Activated CD4-positive, alpha-beta memory T cell treated with anti-CD3 and anti-CD28 coated beads for 36 hours (primary cell): ENCODE measurements around the gene MED13L. TPM values are rescaled to one million over a fixed set of nuclear protein-coding genes. Genes with fewer than 3 reads are reported as not detected.
A peak's percentile ranks its signal among the peaks of the same experiment; 100 is the strongest.
"Not testable (repeated sequence)": the region's sequence is repeated elsewhere in the genome, so short reads cannot be mapped to it uniquely, and the experiment has no call there.

Source experiments
- CTCF ChIA-PET: fragments of 350-600 bp; sonication (Branson Sonifier 250); formaldehyde crosslinking; loops from one replicate; lab custom pipeline; 2021; ENCODE audit warnings: antibody characterized with exemption, inconsistent platforms; lab: Charles Lee
- POLR2A ChIA-PET: fragments of 350-600 bp; sonication (Branson Sonifier 250); formaldehyde crosslinking; loops from one replicate; lab custom pipeline; 2021; ENCODE audit warnings: antibody characterized with exemption; lab: Charles Lee
- DNase-seq: peaks from one replicate; pipeline ENCODE4 v3.0.0-alpha.2; 2020
- H3K27ac Mint-ChIP-seq: one replicate; pipeline ENCODE4 v1.8.0; 2021; ENCODE audit warnings: mixed read lengths
- H3K27me3 Mint-ChIP-seq: one replicate; pipeline ENCODE4 v1.8.0; 2021; ENCODE audit warnings: mixed read lengths
- H3K36me3 Mint-ChIP-seq: one replicate; pipeline ENCODE4 v1.8.0; 2021; ENCODE audit warnings: mixed read lengths
- H3K4me1 Mint-ChIP-seq: one replicate; pipeline ENCODE4 v1.8.0; 2021; ENCODE audit warnings: low read depth, mixed read lengths
- H3K4me3 Mint-ChIP-seq: one replicate; pipeline ENCODE4 v1.8.0; 2021; ENCODE audit warnings: mild to moderate bottlenecking, mixed read lengths
- H3K9me3 Mint-ChIP-seq: one replicate; pipeline ENCODE4 v1.8.0; 2021; ENCODE audit warnings: mixed read lengths
- intact Hi-C: fragments of 100-400 bp; cut with micrococcal nuclease; formaldehyde crosslinking; loops from one replicate; pipeline ENCODE4 v1.15.1; 2023
- total RNA-seq, 2 experiments: library from RNA; stranded (reverse); gene quantifications; one replicate each; pipeline ENCODE4 v1.2.3, GENCODE V29; 2021

The MED13L gene
- total RNA-seq, 2 experiments from 2014 or later: 37.7 to 41.4 TPM

- Mint-ChIP-seq H3K4me3 (no peak overlapping the region), H3K27ac (no peak overlapping the region), H3K36me3 (peaks cover 2% of the 10 kb centered on the region), H3K4me1 (peaks cover 22% of the 10 kb centered on the region), H3K27me3 (no peaks in the 10 kb centered on the region), H3K9me3 (no peaks in the 10 kb centered on the region)
- DNase-seq: no peak
- ChIA-PET CTCF (no interaction called here), POLR2A (no interaction called here)
- intact Hi-C loops: no loop called here
Observed at GRCh38 chr12:116046039-116046438, 231.5 kb downstream of the MED13L start.

- intact Hi-C loops: no loop called here
- CTCF ChIA-PET: no interaction called here
Observed at GRCh38 chr12:116045150-116045549, 232.3 kb downstream of the MED13L start.

GRCh38 chr12:116043659-116044535 lies 233.6 kb downstream of the MED13L start:
- H3K4me3 Mint-ChIP-seq: no peak overlapping the region
- H3K27ac Mint-ChIP-seq: no peak overlapping the region
- H3K36me3 Mint-ChIP-seq: peaks cover 5% of the 10 kb centered on the region
- ChIA-PET CTCF (no interaction called here), POLR2A (interaction anchor here (0.7 kb wide), 1 partner anchor 739 kb away, joined by 4 read pairs; no protein-coding TSS in a partner anchor)
- intact Hi-C loops: no loop called here
- H3K9me3 Mint-ChIP-seq: no peaks in the 10 kb centered on the region
- no peaks in the 10 kb centered on the region for H3K27me3 Mint-ChIP-seq
- DNase-seq: no peak
- H3K4me1 Mint-ChIP-seq: peaks cover 22% of the 10 kb centered on the region

More at GRCh38 chr12:116045150-116045549, 232.3 kb downstream of the MED13L start:
- no peak for DNase-seq
- POLR2A ChIA-PET: no interaction called here
- H3K4me1 Mint-ChIP-seq: peaks cover 23% of the 10 kb centered on the region
- no peaks in the 10 kb centered on the region for H3K27me3 Mint-ChIP-seq
- H3K9me3 Mint-ChIP-seq: no peaks in the 10 kb centered on the region
- H3K36me3 Mint-ChIP-seq: peaks cover 2% of the 10 kb centered on the region
- H3K4me3 Mint-ChIP-seq: no peak overlapping the region
- H3K27ac Mint-ChIP-seq: no peak overlapping the region

- Mint-ChIP-seq H3K4me3 (no peak overlapping the region), H3K27ac (no peak overlapping the region), H3K27me3 (no peaks in the 10 kb centered on the region), H3K4me1 (peaks cover 16% of the 10 kb centered on the region), H3K9me3 (no peaks in the 10 kb centered on the region), H3K36me3 (peaks cover 5% of the 10 kb centered on the region)
- intact Hi-C loops: no loop called here
- CTCF ChIA-PET: interaction anchor here (0.6 kb wide), 1 partner anchor 205 kb away, joined by 4 read pairs; no protein-coding TSS in a partner anchor
- POLR2A ChIA-PET: no interaction called here
- no peak for DNase-seq
Observed at GRCh38 chr12:116040402-116040801, 237.1 kb downstream of the MED13L start.

DNA sequence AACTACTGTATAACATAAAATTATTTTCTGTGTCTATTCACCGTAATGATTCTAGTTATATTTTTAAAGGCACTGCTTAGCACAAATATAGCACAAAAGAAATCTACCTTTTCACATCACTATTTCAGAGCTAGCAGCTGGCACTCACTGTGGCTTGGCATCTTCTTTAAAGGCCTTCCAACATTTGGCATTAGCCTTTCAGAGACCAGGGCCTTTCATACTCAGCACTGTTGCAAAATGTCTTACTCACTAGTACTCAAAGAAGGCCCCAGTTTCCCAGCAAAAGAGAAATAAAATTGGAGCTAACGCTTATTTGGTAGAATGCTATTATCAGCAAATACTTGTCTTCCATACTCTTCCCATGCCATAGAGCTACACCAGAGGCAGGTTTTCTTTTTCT lies 238.4 kb downstream of the MED13L start:
- no peak for DNase-seq
- Mint-ChIP-seq H3K4me1 (peaks cover 10% of the 10 kb centered on the region), H3K4me3 (no peak overlapping the region), H3K27ac (no peak overlapping the region), H3K27me3 (no peaks in the 10 kb centered on the region), H3K36me3 (peaks cover 3% of the 10 kb centered on the region), H3K9me3 (no peaks in the 10 kb centered on the region)
- POLR2A ChIA-PET: interaction anchor here (0.5 kb wide), 1 partner anchor 9 kb away, joined by 3 read pairs; no protein-coding TSS in a partner anchor
- CTCF ChIA-PET: interaction anchor here (0.7 kb wide), 1 partner anchor 522 kb away, joined by 3 read pairs; no protein-coding TSS in a partner anchor
- intact Hi-C loops: no loop called here

- ChIA-PET CTCF (interaction anchor here (0.6 kb wide), 1 partner anchor 1390 kb away, joined by 3 read pairs; no protein-coding TSS in a partner anchor), POLR2A (no interaction called here)
- no peak overlapping the region for H3K27ac Mint-ChIP-seq
- H3K36me3 Mint-ChIP-seq: peaks cover 3% of the 10 kb centered on the region
- no peaks in the 10 kb centered on the region for H3K9me3 Mint-ChIP-seq
- peaks cover 14% of the 10 kb centered on the region for H3K4me1 Mint-ChIP-seq
- no peak overlapping the region for H3K4me3 Mint-ChIP-seq
- intact Hi-C loops: no loop called here
- no peaks in the 10 kb centered on the region for H3K27me3 Mint-ChIP-seq
- DNase-seq: no peak
Observed at GRCh38 chr12:116037941-116038837, 239.3 kb downstream of the MED13L start.

DNA sequence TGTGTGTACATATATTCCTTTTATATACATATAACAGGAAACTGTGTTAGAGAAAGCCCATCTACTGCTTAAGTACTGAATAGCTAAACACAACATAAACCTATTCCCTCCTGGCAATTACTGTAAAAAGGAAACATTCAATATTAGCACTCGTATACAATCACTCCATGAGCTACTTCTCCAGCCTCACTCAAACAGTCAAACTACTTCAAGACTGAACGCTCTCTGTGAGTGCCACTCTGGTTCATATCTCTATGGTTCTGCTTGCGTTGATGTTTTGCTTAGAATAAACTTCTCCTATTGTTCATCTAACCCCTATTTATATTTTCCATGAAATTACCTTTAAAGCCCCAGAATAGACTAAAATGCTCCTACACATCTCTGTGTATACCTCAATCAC lies 243.7 kb downstream of the MED13L start:
- peaks cover 3% of the 10 kb centered on the region for H3K9me3 Mint-ChIP-seq
- peaks cover 2% of the 10 kb centered on the region for H3K36me3 Mint-ChIP-seq
- DNase-seq: no peak
- H3K27me3 Mint-ChIP-seq: no peaks in the 10 kb centered on the region
- CTCF ChIA-PET: no interaction called here
- H3K27ac Mint-ChIP-seq: no peak overlapping the region
- H3K4me1 Mint-ChIP-seq: peaks cover 12% of the 10 kb centered on the region
- intact Hi-C loops: no loop called here
- POLR2A ChIA-PET: no interaction called here
- H3K4me3 Mint-ChIP-seq: no peak overlapping the region

DNA sequence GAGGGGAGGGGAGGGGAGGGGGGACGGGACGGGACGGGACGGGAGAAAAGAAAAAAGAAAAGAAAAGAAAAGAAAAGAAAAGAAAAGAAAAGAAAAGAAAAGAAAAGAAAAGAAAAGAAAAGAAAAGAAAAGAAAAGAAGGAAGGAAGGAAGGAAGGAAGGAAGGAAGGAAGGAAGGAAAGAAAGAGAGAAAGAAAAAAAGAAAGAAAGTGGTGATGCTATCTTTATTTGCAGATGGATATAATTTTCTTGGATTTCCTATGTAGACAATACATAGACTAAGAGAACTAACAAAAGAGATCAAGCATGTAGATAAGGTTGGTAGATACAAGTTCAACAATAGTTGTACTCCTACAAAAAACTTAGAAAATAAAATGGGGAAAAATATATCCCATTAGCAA lies 245.9 kb downstream of the MED13L start:
- DNase-seq: not testable (repeated sequence)

GRCh38 chr12:116028619-116029018 lies 248.9 kb downstream of the MED13L start:
- DNase-seq: no peak
- intact Hi-C loops: no loop called here
- Mint-ChIP-seq H3K36me3 (peaks cover 2% of the 10 kb centered on the region), H3K4me1 (peaks cover 36% of the 10 kb centered on the region), H3K9me3 (peaks cover 3% of the 10 kb centered on the region), H3K27me3 (no peaks in the 10 kb centered on the region), H3K4me3 (no peak overlapping the region), H3K27ac (no peak overlapping the region)
- ChIA-PET CTCF (no interaction called here), POLR2A (no interaction called here)

More for the DNA sequence above, 245.9 kb downstream of the MED13L start:
- CTCF ChIA-PET, intact Hi-C loops, POLR2A ChIA-PET, H3K27ac Mint-ChIP-seq, H3K9me3 Mint-ChIP-seq, H3K27me3 Mint-ChIP-seq, H3K36me3 Mint-ChIP-seq, H3K4me3 Mint-ChIP-seq: not testable (repeated sequence)
- peaks cover 29% of the 10 kb centered on the region for H3K4me1 Mint-ChIP-seq

GRCh38 chr12:116027551-116027821 lies 250.0 kb downstream of the MED13L start:
- DNase-seq: no peak
- H3K27ac Mint-ChIP-seq: no peak overlapping the region
- H3K9me3 Mint-ChIP-seq: peaks cover 2% of the 10 kb centered on the region
- H3K4me3 Mint-ChIP-seq: no peak overlapping the region
- no peaks in the 10 kb centered on the region for H3K27me3 Mint-ChIP-seq
- intact Hi-C loops: no loop called here
- H3K4me1 Mint-ChIP-seq: peaks cover 34% of the 10 kb centered on the region
- CTCF ChIA-PET: no interaction called here
- H3K36me3 Mint-ChIP-seq: peaks cover 2% of the 10 kb centered on the region
- POLR2A ChIA-PET: no interaction called here

GRCh38 chr12:116026768-116027550 lies 250.5 kb downstream of the MED13L start:
- CTCF ChIA-PET: no interaction called here
- H3K4me1 Mint-ChIP-seq: peaks cover 31% of the 10 kb centered on the region
- no peaks in the 10 kb centered on the region for H3K9me3 Mint-ChIP-seq
- no peak for DNase-seq
- peak overlapping the region; percentile 16 for H3K27ac Mint-ChIP-seq
- POLR2A ChIA-PET: no interaction called here
- peaks cover 2% of the 10 kb centered on the region for H3K36me3 Mint-ChIP-seq
- no peak overlapping the region for H3K4me3 Mint-ChIP-seq
- no peaks in the 10 kb centered on the region for H3K27me3 Mint-ChIP-seq
- intact Hi-C loops: no loop called here
